COLO829 (cell line): Measurements from ENCODE around the gene RNF152.

Source experiments
- DNase-seq: peaks from one replicate; pipeline ENCODE4 v3.0.0; 2012; ENCODE audit warnings: low spot score

Gene RNF152

DNA sequence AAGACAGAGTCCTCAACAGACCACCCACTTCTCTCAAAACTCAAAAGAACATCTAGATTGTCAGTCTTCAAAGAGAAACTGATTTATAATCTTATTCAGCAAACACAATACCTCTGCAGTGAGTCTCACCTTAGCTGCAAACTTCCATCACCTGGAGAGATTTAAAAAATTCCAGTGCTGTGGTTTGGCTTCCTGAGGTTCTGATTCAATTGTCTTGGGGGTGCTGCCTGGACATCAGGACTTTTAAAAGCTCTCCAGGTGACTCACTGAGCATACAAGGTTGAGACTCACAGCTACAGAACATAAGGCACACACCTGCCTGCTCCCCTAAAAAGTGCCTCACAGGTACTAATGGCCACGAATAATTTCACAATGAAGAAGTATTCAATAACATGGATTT lies 40.3 kb downstream of the RNF152 start:
- no peak for DNase-seq

DNA sequence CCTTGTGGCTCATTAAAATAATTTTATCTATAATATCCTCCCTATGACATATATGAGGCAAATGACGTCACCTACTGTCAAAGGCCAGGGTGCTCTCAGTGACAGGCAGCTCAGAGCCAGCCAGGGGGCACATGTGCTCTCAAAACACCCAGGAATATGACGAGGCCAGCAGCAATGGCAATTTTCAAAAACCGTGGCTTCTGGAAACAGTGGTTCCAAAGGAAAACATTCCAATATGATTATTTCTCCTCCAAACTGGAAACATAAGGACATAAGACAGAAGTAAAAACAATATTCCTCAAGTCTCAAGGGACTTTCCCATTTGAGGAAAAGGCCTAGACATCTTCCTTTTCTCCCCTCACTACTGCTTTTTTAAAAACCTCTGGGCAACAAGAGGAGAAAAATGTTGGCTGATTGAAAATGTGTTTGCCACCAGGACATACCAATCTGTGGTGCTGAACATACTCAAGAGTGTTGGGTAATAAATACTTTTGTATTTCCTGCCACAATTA lies 40.8 kb downstream of the RNF152 start:
- DNase-seq, result no peak

DNA sequence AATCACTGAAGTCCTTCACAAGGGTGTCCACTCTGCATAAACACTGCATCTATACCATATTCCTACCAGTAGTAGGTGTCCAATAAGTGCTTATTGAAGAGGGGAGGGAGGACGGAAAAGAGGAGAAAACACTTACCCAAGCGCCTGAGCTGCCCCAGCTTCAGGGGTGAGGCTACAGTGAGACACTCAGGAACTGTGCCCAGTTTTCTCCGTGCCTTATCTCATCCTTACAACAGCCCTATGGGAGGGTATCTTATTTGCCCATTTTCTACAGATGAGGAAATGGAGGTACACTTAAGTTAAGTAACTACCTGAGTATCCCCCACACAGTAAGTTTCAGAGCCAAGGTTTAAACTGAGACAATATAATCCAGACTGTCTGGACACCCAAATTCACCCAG lies 41.5 kb downstream of the RNF152 start:
- no peak for DNase-seq

DNA sequence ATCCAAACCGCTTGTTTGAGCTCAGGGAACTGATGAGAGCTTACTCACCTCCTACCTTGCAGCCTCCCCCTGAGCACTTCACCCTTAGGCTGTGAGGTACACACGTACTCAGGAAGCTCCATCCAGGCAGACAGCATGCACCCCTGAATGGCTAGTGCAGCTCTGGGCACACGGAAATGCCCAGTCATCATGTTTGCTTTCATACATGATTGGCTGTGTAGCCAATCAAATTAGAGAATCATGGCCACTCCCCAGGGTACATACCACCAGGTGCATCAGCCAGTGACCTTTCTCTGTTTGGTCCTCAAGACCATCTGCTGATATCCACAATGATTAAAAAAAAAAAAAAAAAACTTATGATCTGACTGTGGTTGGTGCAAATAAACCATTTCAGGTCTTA lies 42.1 kb downstream of the RNF152 start:
- DNase-seq, result no peak

DNA sequence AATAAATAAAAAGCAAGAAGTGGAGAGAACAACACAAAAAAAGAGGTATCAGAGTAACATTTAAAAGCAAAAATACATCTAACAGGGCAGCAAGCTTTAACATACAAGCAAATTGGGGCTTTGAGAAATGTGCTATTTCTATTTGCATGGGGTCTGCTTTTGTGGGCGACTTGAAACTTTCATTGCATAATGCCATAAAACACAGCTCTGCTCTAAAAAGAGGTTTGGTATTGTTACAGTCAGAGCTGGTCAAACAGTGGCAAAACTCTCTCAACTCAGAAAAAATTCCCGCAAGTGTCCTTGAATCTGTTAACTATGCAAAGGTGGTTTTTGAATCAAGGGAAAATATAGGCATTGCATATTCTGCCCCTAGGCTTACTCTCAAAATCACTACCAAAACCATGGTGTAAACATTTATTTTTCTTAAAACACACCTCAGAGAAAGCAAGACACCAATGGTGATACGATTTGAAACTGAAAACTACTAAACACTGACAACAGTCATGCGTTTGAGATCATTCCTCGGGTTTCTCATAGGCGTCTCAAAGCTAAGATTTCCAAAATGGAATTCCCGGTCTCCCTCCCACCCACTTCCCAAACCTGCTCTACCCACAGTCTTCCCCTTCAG lies 45.5 kb downstream of the RNF152 start:
- DNase-seq, result no peak

DNA sequence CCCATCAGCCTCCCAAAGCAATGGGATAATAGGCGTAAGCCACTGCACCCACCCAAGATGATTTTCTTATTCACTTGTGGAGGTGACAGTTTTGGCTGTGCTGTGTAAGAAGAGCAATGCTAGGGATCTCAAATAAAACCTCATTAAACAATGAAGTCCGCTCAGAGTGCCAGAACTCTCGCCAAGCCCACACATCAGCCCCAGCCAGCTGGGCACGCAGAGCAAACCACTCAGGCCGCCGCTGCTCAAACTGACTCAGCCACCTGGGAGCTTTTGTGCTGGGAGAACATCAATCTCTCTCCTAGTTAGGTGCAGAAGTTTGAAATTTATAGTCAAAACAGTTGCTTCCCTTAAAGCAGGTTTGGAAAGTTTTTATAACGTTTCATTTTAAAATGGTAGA lies 47.6 kb downstream of the RNF152 start:
- no peak for DNase-seq

DNA sequence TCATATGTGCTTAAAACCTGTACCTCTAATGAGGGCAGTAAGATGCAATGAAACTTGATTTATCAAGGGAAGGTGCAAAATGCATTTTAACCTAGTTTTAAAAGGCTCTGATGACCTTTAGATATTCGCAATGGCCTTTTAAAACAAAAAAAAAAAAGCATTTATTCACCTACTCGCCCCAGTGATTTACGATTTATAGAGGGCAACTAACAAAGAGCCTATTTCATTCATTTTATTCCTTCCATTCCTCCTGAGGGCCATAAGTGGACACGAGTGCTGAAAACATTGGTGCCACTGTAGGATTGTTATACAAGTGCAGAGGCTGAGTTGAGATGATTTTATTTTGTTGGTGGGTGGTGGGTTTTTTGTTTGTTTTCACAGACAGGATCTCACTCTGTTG lies 48.1 kb downstream of the RNF152 start:
- DNase-seq, result peak; percentile 41

DNA sequence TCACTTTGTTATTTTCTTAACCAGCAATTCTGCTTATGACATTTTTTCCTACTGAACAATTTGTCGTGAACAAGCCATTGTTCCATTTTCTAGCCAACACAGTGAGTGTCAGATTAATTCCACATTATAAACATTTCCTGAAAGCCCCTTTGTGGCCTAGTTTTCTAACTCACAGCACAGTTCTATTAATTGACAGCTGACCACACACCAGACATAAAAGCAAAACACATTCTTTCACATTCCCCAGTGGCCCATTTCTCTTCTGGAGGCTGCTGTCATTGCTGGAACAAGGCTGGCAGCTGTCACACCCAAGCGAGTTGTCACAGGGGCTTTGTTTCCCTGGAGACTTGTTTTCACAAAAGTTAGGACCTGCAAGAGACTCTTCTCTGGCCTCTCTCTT lies 50.7 kb downstream of the RNF152 start:
- DNase-seq, result peak; percentile 6

DNA sequence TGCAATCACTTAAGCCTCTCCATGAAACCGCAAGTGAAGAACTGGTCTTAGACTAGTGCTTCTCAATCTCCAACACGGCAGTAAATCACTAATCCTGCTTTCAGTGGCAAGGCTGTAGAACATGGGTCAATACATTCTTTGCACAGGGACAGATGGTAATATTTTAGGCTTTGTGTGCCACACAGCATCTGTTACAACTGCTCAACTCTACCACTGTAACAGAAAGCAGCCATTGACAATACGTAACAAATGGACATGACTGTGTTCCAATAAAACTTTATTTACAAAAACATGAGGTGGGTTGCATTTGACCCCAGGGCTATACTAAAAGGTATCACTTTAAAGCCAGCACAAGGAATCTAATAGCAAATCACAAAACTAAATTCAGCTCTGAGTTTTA lies 51.1 kb downstream of the RNF152 start:
- no peak for DNase-seq

DNA sequence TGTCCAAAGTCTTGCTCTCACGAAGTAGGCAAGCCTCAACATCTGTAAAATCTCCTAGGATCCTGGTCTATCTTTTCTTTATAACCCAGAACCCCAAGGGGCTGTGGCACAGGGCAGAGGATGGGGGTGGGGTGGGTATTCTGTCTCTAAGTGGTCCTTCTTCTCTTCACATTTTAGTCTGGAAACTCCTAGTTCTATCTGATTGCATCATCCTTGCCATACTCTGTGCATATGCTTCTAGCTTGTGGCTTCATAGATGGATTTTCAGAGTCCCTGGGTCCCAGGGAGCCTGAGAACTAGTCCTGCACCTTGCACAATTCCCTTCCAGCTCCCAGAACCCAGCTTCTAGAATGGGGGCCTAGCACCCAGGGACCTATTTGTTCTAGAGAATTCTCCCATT lies 52.5 kb downstream of the RNF152 start:
- no peak for DNase-seq

DNA sequence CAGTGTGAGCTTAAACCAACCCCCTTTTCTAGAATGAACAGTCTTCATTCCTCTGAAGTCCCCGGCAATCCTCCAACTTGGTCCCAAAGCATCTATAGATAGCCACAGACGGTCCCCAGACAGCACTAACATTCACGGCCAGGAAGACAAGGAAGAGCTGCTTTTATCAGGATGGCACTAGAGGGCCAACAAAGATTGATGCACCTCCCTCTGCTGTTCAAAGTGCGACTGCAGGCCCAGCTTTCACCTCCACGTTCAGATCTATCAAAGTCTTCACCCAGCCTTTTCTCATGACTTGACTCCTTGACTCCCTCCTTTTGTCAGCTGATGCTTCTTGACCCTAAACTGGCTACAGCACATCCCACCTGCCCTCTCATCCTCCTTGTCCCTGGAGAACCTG lies 54.3 kb downstream of the RNF152 start:
- no peak for DNase-seq

DNA sequence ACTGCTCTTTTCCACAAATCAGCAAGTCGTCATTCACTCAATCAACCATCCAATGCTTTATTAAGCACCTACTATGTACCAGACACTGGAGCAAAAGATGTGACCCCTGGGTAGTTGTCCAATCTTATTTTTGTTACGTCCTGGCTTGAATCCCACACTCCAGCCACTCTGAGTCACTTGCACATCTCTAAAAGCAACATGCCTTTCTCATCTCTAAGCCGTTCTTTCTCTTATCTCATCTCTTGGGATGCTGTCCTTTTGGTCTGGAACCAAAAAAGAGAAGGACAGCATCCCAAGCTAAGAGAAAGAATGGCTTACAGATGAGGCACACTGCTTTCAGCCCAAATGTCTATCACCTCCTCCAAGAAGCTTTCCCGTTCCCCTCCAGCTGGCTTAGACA lies 58.8 kb downstream of the RNF152 start:
- DNase-seq, result no peak

DNA sequence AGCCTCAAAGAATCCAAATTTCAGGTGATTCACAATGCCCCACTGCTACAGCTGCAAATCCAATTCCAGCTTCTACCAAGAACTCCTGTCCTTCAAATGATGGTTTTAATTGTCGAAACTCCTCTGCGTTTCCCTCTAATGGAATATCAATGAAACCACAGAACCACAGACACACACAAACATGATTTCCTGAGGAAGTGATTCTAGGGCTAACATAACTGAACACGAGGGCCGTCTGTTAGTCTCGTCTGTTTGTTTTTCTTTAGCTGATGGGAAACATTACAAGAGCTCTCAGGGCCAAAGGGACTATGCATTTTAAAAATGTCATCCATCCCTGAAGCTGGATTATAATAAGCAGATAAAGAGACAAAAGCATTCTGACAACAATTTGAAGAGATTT lies 59.4 kb downstream of the RNF152 start:
- DNase-seq, result no peak

DNA sequence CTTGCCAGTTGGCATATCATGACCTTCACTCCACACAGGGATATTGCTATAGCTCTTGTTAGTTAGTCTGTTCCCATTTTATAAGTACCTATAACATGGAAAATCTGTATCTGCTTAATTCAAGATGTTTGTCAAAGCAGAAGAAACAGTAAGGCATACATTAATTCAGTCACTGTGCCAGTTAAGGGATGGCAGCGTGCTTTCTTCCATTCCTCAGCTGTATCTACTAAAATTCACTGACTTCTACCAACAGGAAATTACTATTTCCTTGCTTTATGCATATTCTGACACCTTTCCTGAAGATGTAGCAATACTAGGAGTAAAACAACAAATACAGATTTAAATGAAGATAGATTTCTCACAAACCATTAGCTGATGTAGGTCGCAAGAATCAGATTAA lies 59.9 kb downstream of the RNF152 start:
- no peak for DNase-seq

DNA sequence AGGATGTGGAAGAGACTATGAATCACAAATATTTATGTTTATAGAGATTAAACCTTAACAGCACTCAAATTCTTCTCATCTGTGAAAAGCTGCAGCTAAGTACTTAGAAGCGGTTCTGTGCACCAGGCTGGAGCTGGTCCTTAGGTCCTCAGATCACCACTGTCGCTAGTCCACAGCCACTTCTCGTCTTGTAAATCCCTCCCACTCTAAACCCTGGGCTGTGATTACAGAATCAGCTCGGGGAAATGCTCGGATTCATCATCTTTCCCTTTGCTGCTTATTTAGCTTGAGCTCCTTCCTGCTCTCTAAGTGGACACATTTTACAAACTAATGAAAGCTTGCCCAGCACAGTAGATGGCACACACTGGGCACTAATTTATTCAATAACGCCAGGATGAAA lies 61.7 kb downstream of the RNF152 start:
- DNase-seq, result no peak

DNA sequence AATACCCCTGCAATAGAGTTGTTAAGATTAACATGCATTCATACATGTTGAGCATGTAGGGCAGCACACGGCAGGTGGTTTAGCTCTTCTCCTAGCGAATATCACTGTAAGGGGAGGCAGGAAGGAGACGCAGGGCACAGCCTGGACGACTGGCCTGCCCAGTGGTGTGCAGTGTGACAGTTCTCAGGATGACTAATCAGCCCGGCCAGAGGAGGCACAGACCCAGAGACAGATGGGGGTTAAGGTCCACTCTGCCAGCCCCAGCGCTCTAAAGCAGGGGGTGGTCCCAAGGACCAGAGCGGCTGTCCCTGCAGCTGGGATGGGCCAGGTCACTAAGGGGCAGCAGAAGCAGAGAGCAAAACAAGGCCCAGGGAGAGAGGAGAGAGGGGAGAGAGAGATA lies 63.7 kb downstream of the RNF152 start:
- DNase-seq, result no peak

DNA sequence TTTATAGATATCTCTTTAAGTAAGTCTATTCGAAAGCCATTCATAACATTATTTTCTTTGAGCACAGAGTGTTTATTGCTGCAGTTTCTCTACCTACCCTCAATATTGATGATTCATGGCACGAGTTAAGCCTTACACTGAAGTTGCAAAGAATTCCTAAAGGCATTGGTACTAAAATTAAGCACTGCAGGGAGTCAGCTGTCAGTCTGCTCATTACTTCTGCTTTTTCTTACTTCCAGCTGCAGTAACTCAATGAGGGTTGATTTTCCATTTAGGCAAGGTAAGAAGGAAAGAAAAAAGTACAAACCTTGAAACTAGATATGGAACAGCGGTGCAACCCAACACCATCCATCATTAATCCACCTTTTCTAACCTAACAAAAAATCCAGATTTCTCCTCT lies 65.2 kb downstream of the RNF152 start:
- DNase-seq, result no peak

DNA sequence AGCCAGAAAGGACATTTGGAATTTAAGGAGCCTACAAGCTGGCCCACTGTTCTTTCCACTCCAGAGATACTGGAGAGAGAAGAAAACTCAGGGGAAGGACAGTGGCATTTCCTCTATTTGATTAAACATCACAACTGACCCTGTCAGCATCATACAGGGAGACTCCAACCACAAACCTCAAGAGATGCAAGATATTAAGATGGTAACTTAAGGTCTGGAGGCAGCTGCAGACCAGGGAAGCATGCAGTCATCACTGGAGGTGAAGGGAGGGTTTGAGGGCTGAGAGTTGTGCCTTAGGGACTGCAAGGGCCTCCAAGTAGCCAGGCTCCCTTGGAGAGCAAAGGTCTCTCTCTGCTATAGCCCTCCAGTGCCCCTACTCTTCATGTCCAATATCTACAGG lies 67.4 kb downstream of the RNF152 start:
- DNase-seq, result no peak

DNA sequence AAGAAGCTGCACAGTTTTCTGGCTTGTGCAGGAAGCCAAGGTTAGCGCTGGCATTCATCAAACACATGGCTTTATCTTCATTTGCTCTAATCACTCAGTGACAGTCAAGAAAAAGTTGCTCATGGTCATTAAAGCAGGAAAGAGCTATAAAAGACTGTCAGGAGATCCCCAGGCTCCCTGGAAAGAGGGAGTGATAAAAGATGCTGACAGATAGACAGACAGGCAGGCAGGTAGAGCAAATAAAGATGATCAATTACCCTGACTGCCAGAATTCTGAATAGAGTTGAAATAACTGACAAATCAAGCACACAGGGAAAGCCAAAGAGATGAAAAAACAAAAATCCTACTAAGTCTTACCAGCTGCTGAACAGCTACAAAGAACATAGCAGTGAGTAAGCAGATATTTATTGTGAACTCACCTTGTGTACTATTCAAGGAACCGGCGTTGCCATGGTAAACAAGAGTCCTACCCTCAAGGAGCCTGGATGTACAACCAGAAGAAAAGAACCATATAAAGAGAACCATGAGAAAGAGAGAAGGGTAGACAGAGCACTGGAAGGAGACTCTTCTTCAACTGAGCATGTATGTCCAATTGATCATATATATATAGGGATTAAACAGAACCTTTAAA lies 68.0 kb downstream of the RNF152 start:
- no peak for DNase-seq

DNA sequence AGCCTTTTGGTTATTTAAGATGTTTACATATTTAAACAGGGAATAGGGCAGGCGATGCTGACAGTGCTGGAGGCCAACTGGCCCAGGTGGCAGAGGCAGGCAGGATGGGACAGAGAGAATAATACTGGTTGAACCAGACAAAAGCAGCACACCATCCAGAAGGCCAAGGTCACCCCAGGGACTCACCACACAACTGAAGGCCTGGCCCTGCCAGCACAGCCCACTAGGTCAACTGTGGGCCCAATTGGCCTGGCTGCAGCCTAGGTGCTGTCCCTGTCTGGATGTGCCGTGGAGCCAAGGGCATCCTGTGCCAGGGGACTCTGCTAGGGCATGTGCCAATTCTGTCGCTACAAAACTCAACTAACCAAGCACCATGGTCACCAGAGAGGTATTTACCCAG lies 69.2 kb downstream of the RNF152 start:
- DNase-seq, result no peak

DNA sequence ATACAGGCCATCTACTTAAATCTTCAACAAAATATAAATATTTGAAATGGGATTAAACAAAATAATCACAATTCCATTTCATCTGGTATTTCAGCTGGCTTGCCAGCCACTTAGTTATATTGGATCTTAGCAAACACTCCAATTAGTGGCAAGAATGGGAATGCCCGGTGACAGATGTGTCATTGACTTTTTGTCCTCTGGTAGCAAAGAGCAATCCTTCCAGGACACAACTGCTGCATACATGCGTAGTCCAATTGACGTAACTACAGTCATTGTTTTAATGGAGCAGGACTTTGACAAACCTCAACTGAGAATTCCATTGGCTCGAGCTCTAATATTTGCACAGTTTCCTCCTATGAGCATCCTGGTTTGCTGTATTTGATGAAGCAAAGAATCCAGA lies 69.9 kb downstream of the RNF152 start:
- DNase-seq, result no peak

DNA sequence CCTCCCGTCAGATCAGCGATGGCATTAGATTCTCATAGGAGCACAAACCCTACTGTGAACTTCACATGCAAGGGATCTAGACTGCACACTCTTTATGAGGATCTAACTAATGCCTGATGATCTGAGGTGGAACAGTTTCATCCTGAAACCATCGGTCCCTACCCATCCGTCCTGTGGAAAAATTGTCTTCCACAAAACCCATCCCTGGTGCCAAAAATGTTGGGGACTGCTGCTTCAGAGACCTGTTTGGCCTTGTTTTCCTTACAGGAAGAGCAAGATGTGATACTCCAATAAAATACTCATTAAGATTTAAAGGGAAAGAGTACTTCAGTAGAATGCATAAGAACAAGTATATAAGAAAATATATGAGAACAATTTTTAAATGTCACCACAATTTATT lies 71.1 kb downstream of the RNF152 start:
- DNase-seq, result no peak

DNA sequence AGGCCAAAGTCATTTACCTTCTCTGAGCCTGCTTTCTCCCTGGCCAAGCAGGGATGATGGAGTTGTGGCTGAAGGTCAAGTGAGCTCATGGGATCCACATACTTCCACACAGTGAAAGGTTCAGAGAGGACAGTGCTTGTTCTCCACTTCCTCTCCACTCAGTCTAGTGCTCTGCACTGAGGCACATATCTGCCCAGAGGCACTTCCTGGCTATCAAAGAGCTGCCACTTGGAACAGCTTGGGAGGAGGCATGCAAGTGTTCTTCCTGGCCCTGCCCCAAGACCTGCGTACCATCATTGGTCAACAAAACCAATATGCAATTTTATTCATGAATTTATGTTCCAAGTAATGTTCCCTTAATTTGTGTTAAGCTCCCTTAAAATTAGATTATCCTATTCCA lies 71.9 kb downstream of the RNF152 start:
- peak; percentile 21 for DNase-seq

DNA sequence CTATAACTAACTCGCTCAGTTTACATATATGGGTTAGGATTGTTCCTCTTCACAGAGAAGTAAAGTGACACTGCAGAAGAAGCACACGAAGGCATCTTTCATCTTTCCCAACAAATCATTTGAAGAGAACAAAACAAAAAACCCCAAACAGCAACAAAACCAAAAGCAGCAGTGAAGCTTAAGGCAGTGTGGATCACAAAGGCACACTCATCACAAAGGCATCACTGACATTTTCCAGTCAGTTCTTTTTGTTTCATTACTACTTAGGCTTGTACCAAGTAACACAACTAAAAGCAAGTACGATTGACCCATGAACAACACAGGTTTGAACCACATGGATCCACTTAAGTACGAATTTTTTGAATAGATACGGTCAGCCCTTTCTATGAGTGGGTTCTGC lies 75.7 kb downstream of the RNF152 start:
- DNase-seq, result no peak
